SK-N-SH treated with all-trans-retinoic acid at 6 μM for 48 hours (cell line): ENCODE measurements around the gene SPAST.

Experiments used
- ATAC-seq: fragments of 200-7000 bp; cut with Tn5 transposase; 3 replicates; pipeline ENCODE4 v1.9.1; 2020; ENCODE audit warnings: mild to moderate bottlenecking, moderate library complexity
- ARNTL ChIP-seq: fragments of 450-650 bp; formaldehyde crosslinking; IDR thresholded peaks from 2 replicates; pipeline ENCODE4 v1.5.0; 2020; ENCODE audit warnings: low read depth, mild to moderate bottlenecking, moderate library complexity, borderline replicate concordance
- BACH2 ChIP-seq: fragments of 250-450 bp; sonication (Bioruptor Pico); IDR thresholded peaks from 2 replicates; pipeline ENCODE4 v1.9.0; 2021; ENCODE audit warnings: mild to moderate bottlenecking, borderline replicate concordance
- CSDC2 ChIP-seq: fragments of 250-450 bp; sonication (Bioruptor Pico); IDR thresholded peaks from 2 replicates; pipeline ENCODE4 v1.5.0; 2020; ENCODE audit warnings: mild to moderate bottlenecking, moderate library complexity
- CSRNP3 ChIP-seq: fragments of 250-450 bp; sonication (Bioruptor Pico); IDR thresholded peaks from 2 replicates; pipeline ENCODE4 v1.5.1; 2021; ENCODE audit warnings: mild to moderate bottlenecking, moderate library complexity
- ESRRG ChIP-seq: fragments of 250-450 bp; sonication (Bioruptor Pico); IDR thresholded peaks from 2 replicates; pipeline ENCODE4 v1.6.1; 2021; ENCODE audit warnings: mild to moderate bottlenecking
- GLIS3 ChIP-seq: fragments of 250-450 bp; sonication (Bioruptor Pico); IDR thresholded peaks from 2 replicates; pipeline ENCODE4 v1.5.0; 2020; ENCODE audit warnings: mild to moderate bottlenecking, moderate library complexity
- ISL1 ChIP-seq: fragments of 250-450 bp; sonication (Bioruptor Pico); IDR thresholded peaks from 2 replicates; pipeline ENCODE4 v2.1.2; 2022; ENCODE audit warnings: mild to moderate bottlenecking, moderate library complexity
- OSR1 ChIP-seq: fragments of 250-450 bp; sonication (Bioruptor Pico); IDR thresholded peaks from 2 replicates; pipeline ENCODE4 v1.8.0; 2022; ENCODE audit warnings: moderate library complexity, mild to moderate bottlenecking, inconsistent platforms
- POU6F1 ChIP-seq: fragments of 250-450 bp; sonication (Bioruptor Pico); IDR thresholded peaks from 2 replicates; pipeline ENCODE4 v1.8.0; 2021; ENCODE audit warnings: low read depth, mild to moderate bottlenecking, moderate library complexity, borderline replicate concordance
- PPARA ChIP-seq: fragments of 250-450 bp; sonication (Bioruptor Pico); IDR thresholded peaks from 2 replicates; pipeline ENCODE4 v1.5.0; 2020; ENCODE audit warnings: mild to moderate bottlenecking, borderline replicate concordance
- RARB ChIP-seq: fragments of 250-450 bp; sonication (Bioruptor Pico); IDR thresholded peaks from 2 replicates; pipeline ENCODE4 v1.8.0; 2021; ENCODE audit warnings: mild to moderate bottlenecking, moderate library complexity
- SNAI2 ChIP-seq: fragments of 250-450 bp; sonication (Bioruptor Pico); IDR thresholded peaks from 2 replicates; pipeline ENCODE4 v1.5.0; 2020; ENCODE audit warnings: mild to moderate bottlenecking, moderate library complexity
- TCF4 ChIP-seq: fragments of 250-450 bp; sonication (Bioruptor Pico); IDR thresholded peaks from 2 replicates; pipeline ENCODE4 v1.8.0; 2021; ENCODE audit warnings: mild to moderate bottlenecking, moderate library complexity, borderline replicate concordance
- TOX ChIP-seq: fragments of 250-450 bp; sonication (Bioruptor Pico); IDR thresholded peaks from 2 replicates; pipeline ENCODE4 v1.8.0; 2021; ENCODE audit warnings: mild to moderate bottlenecking, moderate library complexity, borderline replicate concordance
- ZC3H10 ChIP-seq: fragments of 250-450 bp; sonication (Bioruptor Pico); IDR thresholded peaks from 2 replicates; pipeline ENCODE4 v1.5.1; 2021; ENCODE audit warnings: mild to moderate bottlenecking, moderate library complexity
- ZFP3 ChIP-seq: fragments of 250-450 bp; sonication (Bioruptor Pico); IDR thresholded peaks from 2 replicates; pipeline ENCODE4 v1.5.0; 2020; ENCODE audit warnings: mild to moderate bottlenecking, moderate library complexity
- ZFP30 ChIP-seq: fragments of 450-650 bp; formaldehyde crosslinking; IDR thresholded peaks from 2 replicates; pipeline ENCODE4 v1.5.0; 2022; ENCODE audit warnings: mild to moderate bottlenecking, moderate library complexity
- ZNF565 ChIP-seq: fragments of 450-650 bp; formaldehyde crosslinking; conservative IDR thresholded peaks from 2 replicates; pipeline ENCODE4 v1.5.0; 2020; ENCODE audit warnings: low read depth, mild to moderate bottlenecking, moderate library complexity
- ZNF70 ChIP-seq: fragments of 450-650 bp; formaldehyde crosslinking; IDR thresholded peaks from 2 replicates; pipeline ENCODE4 v1.5.0; 2020; ENCODE audit warnings: mild to moderate bottlenecking, moderate library complexity
- ZNF8 ChIP-seq: fragments of 450-650 bp; formaldehyde crosslinking; IDR thresholded peaks from 2 replicates; pipeline ENCODE4 v1.5.0; 2020; ENCODE audit warnings: mild to moderate bottlenecking, moderate library complexity
- TF ChIP-seq, protein P1 (sequence below): fragments of 250-450 bp; sonication (Bioruptor Pico); IDR thresholded peaks from 2 replicates; pipeline ENCODE4 v1.5.0; 2020; ENCODE audit warnings: mild to moderate bottlenecking, moderate library complexity
- TF ChIP-seq, protein P2 (sequence below): fragments of 250-450 bp; sonication (Bioruptor Pico); IDR thresholded peaks from 2 replicates; pipeline ENCODE4 v1.8.0; 2020; ENCODE audit warnings: mild to moderate bottlenecking, moderate library complexity, borderline replicate concordance

The SPAST gene

DNA sequence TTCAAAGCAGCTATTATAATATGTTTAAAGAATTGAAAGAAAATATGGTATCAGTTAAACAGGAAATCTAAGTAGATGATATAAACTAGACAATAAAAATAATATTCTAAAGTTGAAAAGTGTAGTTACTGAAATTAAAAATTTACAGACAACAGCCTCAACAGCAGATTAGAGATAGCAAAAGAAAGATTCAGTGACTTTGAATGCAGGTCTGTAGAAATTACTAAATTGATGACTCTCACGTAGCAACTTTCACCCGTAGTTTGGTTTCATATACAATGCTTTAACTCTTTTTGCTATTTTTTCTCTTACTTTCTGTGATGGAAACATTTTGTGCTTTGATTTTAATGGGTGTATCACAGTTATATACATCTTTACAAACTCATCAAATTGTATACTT, 44.8 kb downstream of the SPAST start:
- TF ChIP-seq ZFP30 (CRISPR knock-in tag): peak; percentile 92
- no peak for TF ChIP-seq ZNF70
- no peak for TF ChIP-seq GLIS3 (CRISPR knock-in tag)
- no peak for TF ChIP-seq ISL1 (CRISPR knock-in tag)
- no peak for TF ChIP-seq ZFP3 (CRISPR knock-in tag)
- ATAC-seq: no peak

- ATAC-seq: no peak
- TF ChIP-seq ZNF70 (no peak), OSR1 (no peak), TCF4 (CRISPR knock-in tag) (no peak), ESRRG (CRISPR knock-in tag) (no peak), ZFP3 (CRISPR knock-in tag) (no peak), SNAI2 (no peak), CSDC2 (CRISPR knock-in tag) (no peak), RARB (CRISPR knock-in tag) (no peak), ISL1 (CRISPR knock-in tag) (no peak), BACH2 (CRISPR knock-in tag) (no peak), POU6F1 (CRISPR knock-in tag) (no peak), ZNF565 (CRISPR knock-in tag) (no peak), ARNTL (CRISPR knock-in tag) (no peak)
- TF ChIP-seq, protein P1, sequence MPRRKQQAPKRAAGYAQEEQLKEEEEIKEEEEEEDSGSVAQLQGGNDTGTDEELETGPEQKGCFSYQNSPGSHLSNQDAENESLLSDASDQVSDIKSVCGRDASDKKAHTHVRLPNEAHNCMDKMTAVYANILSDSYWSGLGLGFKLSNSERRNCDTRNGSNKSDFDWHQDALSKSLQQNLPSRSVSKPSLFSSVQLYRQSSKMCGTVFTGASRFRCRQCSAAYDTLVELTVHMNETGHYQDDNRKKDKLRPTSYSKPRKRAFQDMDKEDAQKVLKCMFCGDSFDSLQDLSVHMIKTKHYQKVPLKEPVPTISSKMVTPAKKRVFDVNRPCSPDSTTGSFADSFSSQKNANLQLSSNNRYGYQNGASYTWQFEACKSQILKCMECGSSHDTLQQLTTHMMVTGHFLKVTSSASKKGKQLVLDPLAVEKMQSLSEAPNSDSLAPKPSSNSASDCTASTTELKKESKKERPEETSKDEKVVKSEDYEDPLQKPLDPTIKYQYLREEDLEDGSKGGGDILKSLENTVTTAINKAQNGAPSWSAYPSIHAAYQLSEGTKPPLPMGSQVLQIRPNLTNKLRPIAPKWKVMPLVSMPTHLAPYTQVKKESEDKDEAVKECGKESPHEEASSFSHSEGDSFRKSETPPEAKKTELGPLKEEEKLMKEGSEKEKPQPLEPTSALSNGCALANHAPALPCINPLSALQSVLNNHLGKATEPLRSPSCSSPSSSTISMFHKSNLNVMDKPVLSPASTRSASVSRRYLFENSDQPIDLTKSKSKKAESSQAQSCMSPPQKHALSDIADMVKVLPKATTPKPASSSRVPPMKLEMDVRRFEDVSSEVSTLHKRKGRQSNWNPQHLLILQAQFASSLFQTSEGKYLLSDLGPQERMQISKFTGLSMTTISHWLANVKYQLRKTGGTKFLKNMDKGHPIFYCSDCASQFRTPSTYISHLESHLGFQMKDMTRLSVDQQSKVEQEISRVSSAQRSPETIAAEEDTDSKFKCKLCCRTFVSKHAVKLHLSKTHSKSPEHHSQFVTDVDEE: no peak
Measured at GRCh38 chr2:32118055-32118454, 54.7 kb downstream of the SPAST start.

- TF ChIP-seq ZNF8 (CRISPR knock-in tag): no peak
- ATAC-seq: no peak
Measured at GRCh38 chr2:32119161-32119560, 55.8 kb downstream of the SPAST start.

- ATAC-seq: no peak
- no peak for TF ChIP-seq ARNTL (CRISPR knock-in tag)
- TF ChIP-seq ZNF8 (CRISPR knock-in tag): peak; percentile 44; the same call in 1 of the 2 replicates
Measured at GRCh38 chr2:32124660-32125059, 61.3 kb downstream of the SPAST start.

DNA sequence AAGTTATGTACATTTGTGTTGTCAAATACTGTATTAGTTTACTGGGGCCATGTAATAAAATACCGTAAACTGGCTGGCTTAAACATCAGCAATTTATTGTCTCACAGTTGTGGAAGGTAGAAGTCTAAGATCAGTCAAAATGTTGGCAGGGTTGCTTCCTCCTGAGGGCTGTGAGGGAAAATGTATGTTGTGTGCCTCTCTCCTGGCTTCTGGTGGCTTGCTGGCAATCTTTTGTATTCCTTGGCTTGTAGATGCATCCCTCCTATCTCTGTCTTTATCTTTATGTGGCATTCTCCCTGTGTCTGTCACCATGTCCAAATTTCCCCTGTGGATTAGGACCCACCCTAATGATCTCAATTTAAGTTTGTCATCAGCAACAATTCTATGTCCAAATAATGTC, 65.3 kb downstream of the SPAST start:
- no peak for ATAC-seq
- no peak for TF ChIP-seq SNAI2
- TF ChIP-seq ZNF565 (CRISPR knock-in tag): no peak
- TF ChIP-seq CSRNP3: no peak
- TF ChIP-seq, all 23 proteins: peak for 0

GRCh38 chr2:32129086-32129485, 65.7 kb downstream of the SPAST start:
- ATAC-seq: no peak
- TF ChIP-seq ISL1 (CRISPR knock-in tag) (no peak), PPARA (CRISPR knock-in tag) (no peak), TOX (CRISPR knock-in tag) (no peak)

- TF ChIP-seq POU6F1 (CRISPR knock-in tag) (peak; percentile 10; the same call in 1 of the 2 replicates), CSDC2 (CRISPR knock-in tag) (peak; percentile 54; the same call in 1 of the 2 replicates), ZC3H10 (CRISPR knock-in tag) (no peak), ZNF565 (CRISPR knock-in tag) (no peak), ISL1 (CRISPR knock-in tag) (peak; percentile 14; the same call in 1 of the 2 replicates), TOX (CRISPR knock-in tag) (no peak)
- TF ChIP-seq, protein P2, sequence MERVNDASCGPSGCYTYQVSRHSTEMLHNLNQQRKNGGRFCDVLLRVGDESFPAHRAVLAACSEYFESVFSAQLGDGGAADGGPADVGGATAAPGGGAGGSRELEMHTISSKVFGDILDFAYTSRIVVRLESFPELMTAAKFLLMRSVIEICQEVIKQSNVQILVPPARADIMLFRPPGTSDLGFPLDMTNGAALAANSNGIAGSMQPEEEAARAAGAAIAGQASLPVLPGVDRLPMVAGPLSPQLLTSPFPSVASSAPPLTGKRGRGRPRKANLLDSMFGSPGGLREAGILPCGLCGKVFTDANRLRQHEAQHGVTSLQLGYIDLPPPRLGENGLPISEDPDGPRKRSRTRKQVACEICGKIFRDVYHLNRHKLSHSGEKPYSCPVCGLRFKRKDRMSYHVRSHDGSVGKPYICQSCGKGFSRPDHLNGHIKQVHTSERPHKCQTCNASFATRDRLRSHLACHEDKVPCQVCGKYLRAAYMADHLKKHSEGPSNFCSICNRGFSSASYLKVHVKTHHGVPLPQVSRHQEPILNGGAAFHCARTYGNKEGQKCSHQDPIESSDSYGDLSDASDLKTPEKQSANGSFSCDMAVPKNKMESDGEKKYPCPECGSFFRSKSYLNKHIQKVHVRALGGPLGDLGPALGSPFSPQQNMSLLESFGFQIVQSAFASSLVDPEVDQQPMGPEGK: no peak
- peak; percentile 93 for ATAC-seq
Measured at GRCh38 chr2:32135409-32135808, 72.1 kb downstream of the SPAST start.
